HL-60 (cell line): Measurements from ENCODE around the gene ZMYND8.

ENCODE experiments used
- DNase-seq, 2 experiments: peaks; one replicate each; pipeline ENCODE4 v3.0.0-alpha.2; 2010 to 2020; ENCODE audit warnings: low read depth in 1 of 2, low spot score in 1 of 2
- H3K27ac ChIP-seq: fragments of 250-450 bp; sonication (Bioruptor Pico); replicated peaks from 2 replicates; pipeline ENCODE4 v1.5.1; 2020; ENCODE audit warnings: mild to moderate bottlenecking, moderate library complexity
- H3K27me3 ChIP-seq: fragments of 250-450 bp; sonication (Bioruptor Pico); 2 replicates; pipeline ENCODE4 v1.5.1; 2021; ENCODE audit warnings: mild to moderate bottlenecking, moderate library complexity; ENCODE audit not compliant: insufficient read depth, poor library complexity, severe bottlenecking
- H3K4me3 ChIP-seq: replicated peaks from 2 replicates; pipeline ENCODE4 v1.5.1; 2011; ENCODE audit warnings: mild to moderate bottlenecking, control low read depth, low read length; ENCODE audit not compliant: insufficient read depth
- CTCF ChIP-seq: IDR thresholded peaks from one replicate; pipeline ENCODE4 v1.5.1; 2011; ENCODE audit warnings: low read length, control low read depth, inconsistent platforms; ENCODE audit not compliant: insufficient read depth
- GABPA ChIP-seq: IDR thresholded peaks from 2 replicates; pipeline ENCODE4 v1.6.1; 2012; ENCODE audit warnings: low read depth
- POLR2AphosphoS5 ChIP-seq: IDR thresholded peaks from 2 replicates; pipeline ENCODE4 v1.6.1; 2012; ENCODE audit warnings: low read depth
- SPI1 ChIP-seq: IDR thresholded peaks from 2 replicates; pipeline ENCODE4 v1.6.1; 2012; ENCODE audit warnings: low read depth, mild to moderate bottlenecking, borderline replicate concordance
- TF ChIP-seq, protein P1 (sequence below): IDR thresholded peaks from 2 replicates; pipeline ENCODE4 v1.6.1; 2012; ENCODE audit warnings: low read depth; ENCODE audit not compliant: insufficient replicate concordance

Gene ZMYND8

GRCh38 chr20:47327711-47328110 is 28.8 kb downstream of the ZMYND8 start:
- Histone ChIP-seq H3K27ac (no peak overlapping the region), H3K4me3 (no peak overlapping the region), H3K27me3 (no peaks in the 10 kb centered on the region)
- DNase-seq: no peak
- no peak for TF ChIP-seq GABPA
- TF ChIP-seq, protein P1, sequence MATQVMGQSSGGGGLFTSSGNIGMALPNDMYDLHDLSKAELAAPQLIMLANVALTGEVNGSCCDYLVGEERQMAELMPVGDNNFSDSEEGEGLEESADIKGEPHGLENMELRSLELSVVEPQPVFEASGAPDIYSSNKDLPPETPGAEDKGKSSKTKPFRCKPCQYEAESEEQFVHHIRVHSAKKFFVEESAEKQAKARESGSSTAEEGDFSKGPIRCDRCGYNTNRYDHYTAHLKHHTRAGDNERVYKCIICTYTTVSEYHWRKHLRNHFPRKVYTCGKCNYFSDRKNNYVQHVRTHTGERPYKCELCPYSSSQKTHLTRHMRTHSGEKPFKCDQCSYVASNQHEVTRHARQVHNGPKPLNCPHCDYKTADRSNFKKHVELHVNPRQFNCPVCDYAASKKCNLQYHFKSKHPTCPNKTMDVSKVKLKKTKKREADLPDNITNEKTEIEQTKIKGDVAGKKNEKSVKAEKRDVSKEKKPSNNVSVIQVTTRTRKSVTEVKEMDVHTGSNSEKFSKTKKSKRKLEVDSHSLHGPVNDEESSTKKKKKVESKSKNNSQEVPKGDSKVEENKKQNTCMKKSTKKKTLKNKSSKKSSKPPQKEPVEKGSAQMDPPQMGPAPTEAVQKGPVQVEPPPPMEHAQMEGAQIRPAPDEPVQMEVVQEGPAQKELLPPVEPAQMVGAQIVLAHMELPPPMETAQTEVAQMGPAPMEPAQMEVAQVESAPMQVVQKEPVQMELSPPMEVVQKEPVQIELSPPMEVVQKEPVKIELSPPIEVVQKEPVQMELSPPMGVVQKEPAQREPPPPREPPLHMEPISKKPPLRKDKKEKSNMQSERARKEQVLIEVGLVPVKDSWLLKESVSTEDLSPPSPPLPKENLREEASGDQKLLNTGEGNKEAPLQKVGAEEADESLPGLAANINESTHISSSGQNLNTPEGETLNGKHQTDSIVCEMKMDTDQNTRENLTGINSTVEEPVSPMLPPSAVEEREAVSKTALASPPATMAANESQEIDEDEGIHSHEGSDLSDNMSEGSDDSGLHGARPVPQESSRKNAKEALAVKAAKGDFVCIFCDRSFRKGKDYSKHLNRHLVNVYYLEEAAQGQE: no peak
- TF ChIP-seq POLR2AphosphoS5: no peak
- no peak for TF ChIP-seq CTCF

DNA sequence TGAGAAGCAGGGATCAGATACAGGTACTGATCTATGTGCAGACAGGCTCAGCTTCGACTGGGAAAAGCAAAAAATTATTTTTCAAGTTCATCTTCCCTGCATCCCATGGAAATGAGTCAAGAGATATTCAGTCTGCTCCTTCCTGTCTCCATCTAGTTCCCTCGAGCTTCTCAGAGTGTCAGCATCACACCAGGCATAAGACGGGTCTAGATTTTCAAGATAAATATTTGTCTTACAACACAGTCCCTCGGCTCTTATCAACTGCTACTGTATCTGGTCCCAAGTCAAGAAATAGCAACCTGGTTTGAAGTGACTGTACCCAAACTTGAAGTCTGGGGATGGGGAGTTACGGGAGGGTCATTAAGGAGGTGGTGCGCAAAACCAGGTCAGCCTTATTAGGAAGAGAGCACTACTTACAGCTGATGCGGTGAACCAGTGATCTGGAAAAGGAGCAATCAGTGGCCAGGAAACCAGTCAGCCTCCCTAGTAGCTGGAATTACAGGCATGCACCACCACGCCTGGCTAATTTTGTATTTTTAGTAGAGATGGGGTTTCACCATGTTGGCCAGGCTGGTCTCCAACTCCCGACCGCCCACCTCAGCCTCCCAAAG is 29.7 kb downstream of the ZMYND8 start:
- Histone ChIP-seq H3K27me3 (no peaks in the 10 kb centered on the region), H3K4me3 (no peak overlapping the region), H3K27ac (no peak overlapping the region)
- no peak for DNase-seq
- no peak for TF ChIP-seq GABPA
- TF ChIP-seq SPI1: no peak

DNA sequence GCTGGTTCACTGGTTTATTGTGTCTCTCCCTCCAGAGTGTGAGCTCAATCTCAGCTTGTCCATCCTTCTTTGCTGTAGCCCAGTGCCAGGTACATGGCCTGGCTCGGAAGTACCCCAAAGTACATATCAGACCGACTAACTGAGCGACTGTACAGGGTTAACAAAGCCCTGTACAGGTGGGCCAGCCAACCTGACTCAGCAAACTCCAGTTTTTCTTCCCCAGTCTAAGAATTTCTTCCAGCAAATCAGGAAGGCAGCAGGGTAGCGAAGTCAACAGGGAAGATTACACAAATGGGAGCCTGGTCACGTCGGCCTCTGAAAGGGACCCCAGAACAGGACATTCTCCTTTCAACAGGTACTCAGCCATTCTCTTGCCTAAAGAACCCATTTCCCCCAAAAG is 31.3 kb downstream of the ZMYND8 start:
- no peaks in the 10 kb centered on the region for H3K27me3 ChIP-seq
- no peak overlapping the region for H3K4me3 ChIP-seq
- DNase-seq: no peak
- no peak for TF ChIP-seq SPI1
- TF ChIP-seq CTCF: no peak
- TF ChIP-seq, protein P1: no peak
- TF ChIP-seq GABPA: no peak
- no peak for TF ChIP-seq POLR2AphosphoS5
- H3K27ac ChIP-seq: no peak overlapping the region

DNA sequence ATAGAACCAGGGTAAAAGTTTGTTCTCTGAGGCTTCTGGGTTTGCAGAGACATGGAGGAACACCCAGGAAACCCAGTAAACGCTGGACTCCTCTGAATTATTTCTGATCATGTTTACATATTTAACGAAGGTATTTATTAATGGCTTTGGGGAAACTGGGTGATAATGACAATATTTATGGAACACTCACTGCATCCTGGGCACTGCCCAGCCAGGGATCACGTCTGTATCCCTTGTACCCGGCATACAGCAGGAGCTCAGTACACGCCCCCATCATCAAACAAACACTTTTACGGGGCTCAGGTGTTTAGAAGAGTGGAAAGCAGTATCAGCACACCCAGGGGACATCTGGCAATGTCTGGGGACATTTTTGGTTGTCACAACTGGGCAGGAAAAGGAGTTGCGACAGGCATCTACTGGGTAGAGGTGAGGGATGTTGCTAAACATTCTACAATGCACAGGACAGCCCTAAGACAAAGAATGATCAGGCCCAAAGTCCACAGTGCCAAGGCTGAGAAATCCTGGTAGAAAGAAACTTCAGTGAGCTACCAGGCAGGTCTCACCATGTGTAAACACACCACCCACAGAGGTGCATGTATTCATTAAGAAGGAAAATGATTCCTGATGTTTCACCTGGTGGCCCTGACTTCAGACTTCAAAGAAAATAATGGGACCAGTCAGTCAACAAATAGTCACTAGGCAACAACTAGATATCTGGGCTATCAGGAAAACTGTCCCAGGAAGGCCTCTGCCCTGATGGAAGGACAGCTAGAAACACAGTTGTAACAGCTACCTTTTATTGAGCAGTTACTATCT is 35.3 kb downstream of the ZMYND8 start:
- peak overlapping the region; percentile 72 for H3K27ac ChIP-seq
- H3K27me3 ChIP-seq: no peaks in the 10 kb centered on the region
- DNase-seq: peak in 1 of 2 experiments; percentile 80
- no peak for TF ChIP-seq GABPA
- TF ChIP-seq CTCF: no peak
- TF ChIP-seq POLR2AphosphoS5: no peak
- TF ChIP-seq, protein P1: no peak
- no peak for TF ChIP-seq SPI1
- H3K4me3 ChIP-seq: no peak overlapping the region
